Suprapubic skin (tissue), 4 donors: ENCODE data around the gene FHOD3. TPM values are rescaled to one million over a fixed set of nuclear protein-coding genes. Genes with fewer than 3 reads are reported as not detected.

ENCODE experiments used
- DNase-seq, 2 donors: peaks; one replicate each; pipeline ENCODE4 v3.0.0-alpha.2; 2019; ENCODE audit warnings: low spot score in 2 of 2
- H3K27ac ChIP-seq: fragments of 200-600 bp; sonication (generic); one replicate; pipeline ENCODE4 v1.5.1; 2019
- H3K27me3 ChIP-seq: fragments of 200-600 bp; sonication (generic); one replicate; pipeline ENCODE4 v1.5.1; 2019
- H3K36me3 ChIP-seq: fragments of 200-600 bp; sonication (generic); one replicate; pipeline ENCODE4 v1.5.1; 2019
- H3K4me1 ChIP-seq: fragments of 200-600 bp; sonication (generic); one replicate; pipeline ENCODE4 v1.5.1; 2019
- H3K4me3 ChIP-seq: fragments of 200-600 bp; sonication (generic); one replicate; pipeline ENCODE4 v1.5.1; 2019; ENCODE audit warnings: mild to moderate bottlenecking
- H3K9me3 ChIP-seq: fragments of 200-600 bp; sonication (generic); one replicate; pipeline ENCODE4 v1.5.1; 2019
- EP300 ChIP-seq: sonication (generic); formaldehyde crosslinking; IDR thresholded peaks from one replicate; pipeline ENCODE4 v1.6.1; 2017; ENCODE audit warnings: antibody characterized with exemption
- POLR2A ChIP-seq, 2 donors: fragments of 450-650 bp; IDR thresholded peaks; one replicate each; pipeline ENCODE4 v1.6.1; 2017; ENCODE audit warnings: antibody characterized with exemption in 2 of 2, mild to moderate bottlenecking in 2 of 2, moderate library complexity in 2 of 2
- POLR2AphosphoS5 ChIP-seq, 3 donors: sonication (generic); formaldehyde crosslinking; IDR thresholded peaks; one replicate each; pipeline ENCODE4 v1.6.1; 2017; ENCODE audit warnings: antibody characterized with exemption in 3 of 3
- WGBS: methylation state at CpG from one replicate; pipeline ENCODE4 v1.1.5; 2018; 5-methylcytosine and 5-hydroxymethylcytosine counted together
- total RNA-seq, 4 donors: library from RNA; depleted of rRNA; stranded (reverse); fragments of >200 nt; gene quantifications; one replicate each; pipeline ENCODE4 v1.1.0, GENCODE V29; 2016
- TF ChIP-seq, protein P1 (sequence below), 2 donors: fragments of 200-600 bp in 1 of 2; fragments of 450-650 bp in 1 of 2; sonication (generic) in 1 of 2; IDR thresholded peaks; one replicate each; pipeline ENCODE4 v1.5.1; 2016 to 2019; ENCODE audit warnings: antibody characterized with exemption in 2 of 2, mild to moderate bottlenecking in 1 of 2, moderate library complexity in 1 of 2

Gene FHOD3
- total RNA-seq, 4 donors from 2014 or later: 5.8 to 18.7 (median 15.5) TPM

DNA sequence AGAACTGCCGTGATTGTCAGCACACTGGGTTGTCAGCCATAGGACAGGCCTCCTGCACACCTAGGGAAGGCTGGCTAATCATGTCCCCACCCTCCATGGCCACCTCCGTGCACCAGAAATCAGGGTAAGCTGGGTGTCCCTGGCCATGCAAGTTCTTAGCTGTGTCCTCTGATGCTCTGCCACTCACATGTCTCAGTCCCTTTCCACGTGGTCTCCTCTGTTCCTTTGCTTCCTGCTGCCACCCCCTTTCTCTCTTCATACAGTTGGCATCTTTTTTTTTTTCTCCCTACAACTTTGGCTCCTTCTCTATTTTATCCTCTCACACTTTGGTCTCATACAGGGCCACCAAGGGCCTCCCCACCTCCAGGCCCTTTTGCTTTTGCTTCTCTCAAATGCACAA, 377.6 kb downstream of the FHOD3 start:
- no peak overlapping the region for H3K4me3 ChIP-seq
- 88% methylated on average over 3 of the region's 3 CpGs for WGBS
- TF ChIP-seq POLR2AphosphoS5 (IDR thresholded peaks at IDR 0.05) (no peak), POLR2A (IDR thresholded peaks at IDR 0.05) (no peak), EP300 (no peak)
- TF ChIP-seq, protein P1, sequence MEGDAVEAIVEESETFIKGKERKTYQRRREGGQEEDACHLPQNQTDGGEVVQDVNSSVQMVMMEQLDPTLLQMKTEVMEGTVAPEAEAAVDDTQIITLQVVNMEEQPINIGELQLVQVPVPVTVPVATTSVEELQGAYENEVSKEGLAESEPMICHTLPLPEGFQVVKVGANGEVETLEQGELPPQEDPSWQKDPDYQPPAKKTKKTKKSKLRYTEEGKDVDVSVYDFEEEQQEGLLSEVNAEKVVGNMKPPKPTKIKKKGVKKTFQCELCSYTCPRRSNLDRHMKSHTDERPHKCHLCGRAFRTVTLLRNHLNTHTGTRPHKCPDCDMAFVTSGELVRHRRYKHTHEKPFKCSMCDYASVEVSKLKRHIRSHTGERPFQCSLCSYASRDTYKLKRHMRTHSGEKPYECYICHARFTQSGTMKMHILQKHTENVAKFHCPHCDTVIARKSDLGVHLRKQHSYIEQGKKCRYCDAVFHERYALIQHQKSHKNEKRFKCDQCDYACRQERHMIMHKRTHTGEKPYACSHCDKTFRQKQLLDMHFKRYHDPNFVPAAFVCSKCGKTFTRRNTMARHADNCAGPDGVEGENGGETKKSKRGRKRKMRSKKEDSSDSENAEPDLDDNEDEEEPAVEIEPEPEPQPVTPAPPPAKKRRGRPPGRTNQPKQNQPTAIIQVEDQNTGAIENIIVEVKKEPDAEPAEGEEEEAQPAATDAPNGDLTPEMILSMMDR (IDR thresholded peaks at IDR 0.05): no peak
- peaks cover 27% of the 10 kb centered on the region for H3K4me1 ChIP-seq
- H3K27me3 ChIP-seq: no peaks in the 10 kb centered on the region
- no peak overlapping the region for H3K27ac ChIP-seq
- peaks cover 3% of the 10 kb centered on the region for H3K9me3 ChIP-seq
- H3K36me3 ChIP-seq: no peaks in the 10 kb centered on the region
- no peak for DNase-seq

DNA sequence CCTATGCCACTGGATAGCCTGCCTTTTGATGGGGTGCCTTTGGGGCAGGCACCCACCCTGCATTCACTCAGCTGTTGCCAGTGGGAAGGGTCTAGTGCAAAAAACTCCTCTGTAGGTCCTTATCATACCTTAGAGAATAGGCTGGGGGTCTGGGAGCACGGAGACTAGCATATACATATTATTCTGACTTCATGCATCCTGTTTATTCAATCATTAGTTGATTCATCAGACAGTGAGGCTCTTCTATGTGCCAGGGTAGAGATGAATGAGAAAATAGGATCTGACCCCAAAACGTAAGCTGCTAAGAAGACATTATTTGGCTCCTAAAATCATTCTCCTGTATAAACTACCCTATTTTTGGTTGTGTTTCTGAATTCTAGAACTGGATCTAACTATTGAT, 378.0 kb downstream of the FHOD3 start:
- no peak overlapping the region for H3K27ac ChIP-seq
- TF ChIP-seq EP300 (no peak), POLR2AphosphoS5 (IDR thresholded peaks at IDR 0.05) (no peak), POLR2A (IDR thresholded peaks at IDR 0.05) (no peak)
- TF ChIP-seq, protein P1 (IDR thresholded peaks at IDR 0.05): no peak
- DNase-seq: no peak
- H3K36me3 ChIP-seq: no peaks in the 10 kb centered on the region
- 93% methylated on average over 2 of the region's 2 CpGs for WGBS
- no peak overlapping the region for H3K4me3 ChIP-seq
- H3K27me3 ChIP-seq: no peaks in the 10 kb centered on the region
- peaks cover 27% of the 10 kb centered on the region for H3K4me1 ChIP-seq
- H3K9me3 ChIP-seq: peaks cover 3% of the 10 kb centered on the region

DNA sequence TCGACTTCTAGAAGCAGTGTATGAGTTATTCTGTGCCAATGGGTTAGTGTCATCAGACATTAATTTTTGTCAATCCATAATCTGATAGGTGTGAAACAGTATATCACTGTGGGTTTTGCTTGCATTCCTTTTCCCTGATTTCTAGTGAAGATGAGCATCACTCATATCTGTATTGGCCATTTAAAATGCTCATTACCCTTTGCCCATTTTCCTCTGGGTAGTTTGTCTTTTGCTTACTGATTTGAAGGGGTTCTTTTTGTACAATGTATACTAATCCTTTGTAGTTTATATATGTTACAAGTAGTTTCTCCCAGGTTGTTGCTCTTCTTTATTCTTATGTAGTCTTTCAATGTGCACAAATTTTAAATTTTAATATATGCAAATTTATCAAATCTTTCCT, 379.1 kb downstream of the FHOD3 start:
- 28% methylated on average over 1 of the region's 1 CpG for WGBS
- no peak overlapping the region for H3K27ac ChIP-seq
- no peaks in the 10 kb centered on the region for H3K27me3 ChIP-seq
- DNase-seq: no peak
- peaks cover 20% of the 10 kb centered on the region for H3K4me1 ChIP-seq
- H3K36me3 ChIP-seq: no peaks in the 10 kb centered on the region
- no peak for TF ChIP-seq POLR2A (IDR thresholded peaks at IDR 0.05)
- TF ChIP-seq, protein P1 (IDR thresholded peaks at IDR 0.05): no peak
- no peak for TF ChIP-seq EP300
- no peak for TF ChIP-seq POLR2AphosphoS5 (IDR thresholded peaks at IDR 0.05)
- H3K4me3 ChIP-seq: no peak overlapping the region
- H3K9me3 ChIP-seq: peaks cover 3% of the 10 kb centered on the region

DNA sequence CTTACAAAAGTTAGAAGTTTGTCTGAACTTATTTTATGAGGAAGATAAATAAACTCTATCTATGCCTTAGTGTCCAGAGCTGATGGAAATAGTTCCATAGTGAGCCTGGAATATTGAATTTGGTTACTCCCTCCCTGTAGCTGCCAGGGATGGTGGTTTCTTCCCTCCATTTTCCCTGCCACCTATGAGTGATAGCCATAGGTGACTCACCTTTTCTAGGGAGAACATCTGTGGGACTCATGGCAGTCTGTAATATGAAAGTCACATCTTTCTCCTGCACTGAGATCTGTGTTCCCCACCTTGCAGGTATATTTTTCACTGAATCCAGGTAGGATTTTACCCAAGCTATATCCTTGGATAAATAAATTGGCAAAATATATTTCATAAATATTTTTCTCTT, 382.5 kb downstream of the FHOD3 start:
- H3K27me3 ChIP-seq: no peaks in the 10 kb centered on the region
- TF ChIP-seq POLR2AphosphoS5 (IDR thresholded peaks at IDR 0.05): no peak
- TF ChIP-seq EP300: no peak
- TF ChIP-seq, protein P1 (IDR thresholded peaks at IDR 0.05): no peak
- TF ChIP-seq POLR2A (IDR thresholded peaks at IDR 0.05): no peak
- peaks cover 3% of the 10 kb centered on the region for H3K9me3 ChIP-seq
- no peaks in the 10 kb centered on the region for H3K4me1 ChIP-seq
- no peak overlapping the region for H3K27ac ChIP-seq
- no peak for DNase-seq
- no peak overlapping the region for H3K4me3 ChIP-seq
- no peaks in the 10 kb centered on the region for H3K36me3 ChIP-seq

DNA sequence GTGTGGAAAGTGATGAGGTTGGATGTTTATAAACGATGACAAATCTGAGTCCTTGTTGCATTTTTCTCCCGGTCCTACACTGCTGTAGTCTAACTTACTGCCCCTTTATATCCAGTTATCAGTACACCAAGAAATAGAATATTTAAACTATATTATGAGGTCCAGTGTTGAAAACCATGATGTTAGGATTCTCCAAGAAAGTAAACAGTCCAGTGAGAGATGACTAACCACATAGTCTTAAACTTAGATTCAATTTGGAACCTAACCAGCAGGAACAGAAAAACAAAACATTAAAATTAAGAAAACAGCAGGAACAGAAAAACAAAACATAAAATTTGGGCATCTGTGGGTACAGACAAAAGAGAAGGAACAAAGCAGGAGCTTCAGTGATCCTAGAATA, 388.1 kb downstream of the FHOD3 start:
- 96% methylated on average over 2 of the region's 2 CpGs for WGBS
- TF ChIP-seq, protein P1 (IDR thresholded peaks at IDR 0.05): no peak
- TF ChIP-seq POLR2AphosphoS5 (IDR thresholded peaks at IDR 0.05) (no peak), EP300 (no peak), POLR2A (IDR thresholded peaks at IDR 0.05) (no peak)
- H3K36me3 ChIP-seq: no peaks in the 10 kb centered on the region
- H3K4me1 ChIP-seq: no peaks in the 10 kb centered on the region
- no peak overlapping the region for H3K4me3 ChIP-seq
- no peak overlapping the region for H3K27ac ChIP-seq
- H3K27me3 ChIP-seq: no peaks in the 10 kb centered on the region
- no peak for DNase-seq
- H3K9me3 ChIP-seq: no peaks in the 10 kb centered on the region
